IPS-NIHi7 (cell line): ENCODE measurements around the gene TSPAN18.

ENCODE experiments used
- DNase-seq: peaks from one replicate; pipeline ENCODE4 v3.0.0; 2012; ENCODE audit warnings: mixed read lengths; ENCODE audit errors: extremely low spot score

Gene TSPAN18

DNA sequence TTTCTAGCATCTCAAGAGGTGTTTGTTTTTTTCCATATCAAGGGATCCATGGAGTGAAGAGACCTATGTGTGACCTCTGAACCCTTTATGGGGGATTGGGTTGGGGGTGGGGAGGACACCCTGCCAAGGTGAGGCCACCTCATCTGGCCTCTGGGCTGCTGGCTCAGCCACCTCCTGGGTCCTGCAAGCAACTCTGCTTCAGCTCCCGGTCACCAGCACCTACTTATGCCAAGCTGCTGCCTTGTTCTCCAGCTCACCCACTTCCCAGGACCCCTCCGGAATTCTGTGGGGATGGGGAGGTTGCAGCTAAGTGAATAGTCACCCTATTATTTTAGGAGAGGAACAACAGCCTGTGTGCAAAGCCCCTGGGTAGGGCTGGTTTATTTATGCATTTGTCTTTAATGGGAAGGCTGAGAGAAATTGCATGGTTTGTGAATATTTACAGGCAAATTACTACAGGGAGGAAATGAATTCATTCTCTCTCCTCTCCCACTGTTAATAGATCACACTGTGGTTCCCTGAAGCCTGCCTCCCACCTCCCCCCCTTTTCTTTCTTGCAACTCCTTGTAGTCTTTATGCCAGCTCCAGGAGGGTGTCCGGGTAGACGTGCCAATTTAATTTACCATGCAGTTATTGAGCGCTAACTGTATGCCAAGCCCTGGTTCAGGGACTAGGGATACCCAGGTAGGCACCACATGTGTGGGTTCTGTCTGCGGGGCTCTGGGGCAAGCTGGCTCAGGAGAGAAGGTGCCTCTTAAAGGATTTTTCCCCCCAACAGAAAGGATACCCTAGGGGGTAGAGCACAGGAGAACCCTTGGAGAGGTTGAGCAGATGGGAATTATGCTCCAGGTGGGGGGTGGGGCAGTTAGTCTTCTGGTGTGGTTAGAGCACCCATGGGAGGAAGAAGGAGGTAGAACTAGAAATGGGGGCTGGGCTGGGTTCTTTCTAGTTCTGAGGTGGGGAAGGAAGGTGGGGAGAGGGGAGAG lies 50.7 kb downstream of the TSPAN18 start:
- no peak for DNase-seq

DNA sequence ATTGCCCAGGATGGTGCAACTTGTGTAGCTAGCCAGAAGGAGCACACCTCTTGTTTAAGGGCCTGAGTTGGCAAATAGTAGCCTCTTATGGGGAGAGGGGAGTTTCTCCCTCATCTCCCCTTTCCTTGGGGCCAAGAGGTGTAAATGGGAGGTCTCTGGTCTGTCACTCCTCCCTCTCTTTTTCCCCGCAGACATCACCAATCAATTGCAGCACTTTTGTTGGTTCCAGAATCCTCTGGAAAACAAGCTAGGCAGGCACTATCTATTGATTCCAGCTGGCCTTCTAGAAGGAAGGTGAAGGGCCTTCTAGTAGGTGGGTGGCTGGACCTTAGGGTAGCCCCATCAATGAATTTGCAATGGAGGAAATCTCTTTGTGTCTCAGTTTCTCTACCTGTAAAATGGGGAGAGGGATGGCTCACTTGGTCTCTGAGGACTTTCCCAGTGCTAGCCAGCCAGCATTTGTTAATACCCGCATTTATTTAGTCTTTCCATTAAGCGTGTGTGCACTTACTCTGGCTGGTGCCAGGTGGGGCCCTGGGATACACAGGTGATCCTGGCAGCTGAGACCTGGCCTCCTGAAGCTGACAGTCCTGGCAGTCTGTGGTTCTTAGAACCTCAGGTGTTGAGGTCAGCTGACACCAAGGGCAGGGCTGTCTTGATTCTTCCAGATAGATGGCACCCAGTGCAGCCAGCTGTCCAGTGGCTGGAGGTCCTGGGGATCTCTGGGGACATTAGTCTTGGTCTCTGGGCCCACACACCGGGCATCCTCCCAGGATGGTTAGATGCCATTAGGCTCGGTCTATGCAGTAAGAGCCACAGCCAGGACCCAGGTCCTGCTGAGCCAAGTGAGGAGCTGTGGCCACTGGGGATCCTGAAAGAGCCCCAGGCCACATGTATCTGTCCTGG lies 51.7 kb downstream of the TSPAN18 start:
- no peak for DNase-seq

DNA sequence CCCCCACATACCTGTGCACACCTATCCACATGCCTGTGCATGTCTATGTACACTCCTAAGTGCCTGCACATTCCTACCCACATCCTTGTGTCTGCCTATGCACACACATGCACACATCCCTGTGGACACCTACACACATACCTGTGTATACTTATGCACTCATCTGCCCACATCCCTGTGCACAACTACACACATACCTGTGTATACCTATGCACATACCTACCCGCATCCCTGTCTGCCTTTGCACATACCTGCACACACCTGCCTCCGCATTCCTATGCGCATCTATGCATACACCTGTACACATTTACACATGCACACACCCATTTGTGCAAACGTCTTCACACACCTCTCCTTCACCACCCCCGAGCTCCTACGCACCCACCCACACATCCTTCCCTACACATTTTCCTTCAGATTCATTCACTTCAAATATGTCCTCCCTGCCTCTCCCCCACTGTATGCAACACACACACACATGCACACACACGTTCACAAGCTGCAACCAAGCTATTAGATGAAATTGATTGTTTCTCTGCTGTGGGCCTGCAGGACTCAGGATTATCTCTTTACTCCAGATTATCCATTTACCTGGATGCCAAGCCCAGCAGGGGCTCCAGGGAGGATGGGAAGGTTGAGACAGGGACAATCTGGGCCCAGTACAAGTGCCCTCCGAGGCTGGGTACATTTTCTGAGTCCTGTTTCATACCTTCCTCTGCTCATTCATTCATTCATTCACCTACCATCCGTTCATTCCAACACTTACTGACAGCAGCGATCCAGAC lies 53.2 kb downstream of the TSPAN18 start:
- DNase-seq: no peak

DNA sequence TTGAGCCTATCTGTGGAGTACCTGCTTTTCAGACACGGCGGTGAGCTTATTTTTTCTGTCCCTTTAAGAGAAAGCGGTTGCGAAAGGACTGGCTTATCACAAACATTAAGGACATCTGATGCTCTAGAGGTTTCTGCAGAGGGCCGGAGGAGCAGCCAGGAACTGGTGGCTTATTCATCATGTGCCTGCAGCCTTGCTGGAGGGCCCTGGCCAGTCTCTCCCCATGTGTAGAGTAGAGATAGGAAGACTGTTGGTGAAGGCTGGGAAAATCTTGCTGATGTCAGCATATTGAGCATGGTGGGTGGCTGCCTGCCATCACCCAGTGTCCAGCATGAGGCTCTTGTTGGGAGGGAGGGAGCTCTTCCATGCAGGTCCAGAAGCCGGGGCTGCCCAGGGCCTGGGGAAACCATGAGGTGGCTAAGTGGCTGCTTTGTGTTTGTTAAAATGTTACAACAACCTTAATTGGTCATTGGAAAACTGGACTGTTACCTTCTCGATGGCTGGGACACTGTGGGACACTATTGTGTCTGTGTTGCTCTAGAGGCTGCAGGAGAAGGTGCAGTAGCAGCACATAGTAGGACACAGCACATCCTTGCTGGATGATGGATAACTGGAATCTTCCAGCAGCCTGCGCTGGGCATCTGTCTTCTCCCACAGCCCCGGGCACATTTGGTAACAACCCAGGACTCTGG lies 54.3 kb downstream of the TSPAN18 start:
- no peak for DNase-seq

DNA sequence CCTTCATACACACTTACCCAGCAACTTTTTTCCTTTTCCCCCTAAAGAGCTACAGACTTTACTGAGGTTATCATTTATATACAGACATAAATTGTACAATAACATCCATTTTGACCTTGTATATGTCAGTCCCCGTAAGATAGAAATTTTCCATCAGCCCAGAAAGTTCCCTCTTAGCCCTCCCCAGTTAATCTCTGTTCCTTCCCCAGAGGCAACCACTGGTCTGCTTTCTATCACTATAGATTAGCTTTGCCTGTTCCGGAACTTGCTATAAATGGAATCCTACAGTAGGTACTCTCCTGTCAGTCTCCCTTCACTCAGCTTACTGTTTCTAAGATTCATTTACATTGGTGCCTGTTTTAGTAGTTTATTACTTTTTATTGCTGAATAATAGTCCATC lies 54.9 kb downstream of the TSPAN18 start:
- DNase-seq: no peak

DNA sequence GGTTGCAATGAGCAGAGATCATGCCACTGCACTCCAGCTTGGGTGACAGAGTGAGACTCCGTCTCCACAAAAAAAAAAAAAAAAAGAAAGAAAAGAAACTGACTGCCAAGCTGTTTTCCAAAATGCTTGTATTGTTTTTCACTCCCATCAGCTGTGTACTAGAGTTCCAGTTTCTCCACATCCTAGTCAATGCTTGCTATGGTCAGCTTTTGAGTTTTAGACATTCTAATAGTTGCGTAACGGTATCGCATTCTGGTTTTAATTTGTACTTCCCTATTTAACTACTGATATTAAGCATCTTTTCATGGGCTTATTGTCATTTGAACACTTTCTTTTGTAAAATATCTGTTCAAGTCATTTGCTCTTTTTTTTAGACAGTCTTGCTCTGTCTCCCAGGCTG lies 55.7 kb downstream of the TSPAN18 start:
- no peak for DNase-seq

DNA sequence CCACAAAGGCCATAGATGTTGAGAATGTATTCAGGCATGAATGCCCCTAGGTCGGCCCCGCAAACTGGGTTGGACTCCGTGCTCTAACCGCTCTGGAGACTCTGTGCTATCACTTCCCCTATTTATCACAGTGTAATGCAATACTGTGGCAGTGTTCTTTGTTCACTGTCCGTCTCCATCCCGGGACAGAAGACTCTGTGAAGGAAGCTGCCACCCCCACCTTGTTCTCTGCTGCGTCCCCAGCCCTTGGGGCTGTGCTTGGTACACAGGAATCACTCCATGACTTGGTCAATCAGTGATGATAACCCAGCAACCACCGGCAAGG lies 57.6 kb downstream of the TSPAN18 start:
- no peak for DNase-seq

DNA sequence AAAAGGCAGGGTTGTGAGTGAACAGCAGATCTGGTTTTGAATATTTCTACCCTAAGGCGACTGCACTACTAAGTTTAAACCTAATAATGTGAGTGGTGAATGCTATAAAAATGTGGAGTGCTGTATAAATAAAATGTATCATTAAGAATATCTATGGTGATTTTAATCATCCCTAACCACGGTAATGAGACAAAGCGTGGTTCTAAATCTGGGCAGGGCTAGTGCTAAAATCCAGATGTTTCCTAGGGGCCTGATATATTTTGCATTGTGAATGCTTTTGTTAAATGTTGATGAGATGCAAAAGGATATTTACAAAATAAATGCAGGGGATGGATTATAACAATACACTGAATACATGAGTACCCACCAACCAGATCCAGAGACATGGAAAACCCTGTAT lies 58.1 kb downstream of the TSPAN18 start:
- DNase-seq: no peak

DNA sequence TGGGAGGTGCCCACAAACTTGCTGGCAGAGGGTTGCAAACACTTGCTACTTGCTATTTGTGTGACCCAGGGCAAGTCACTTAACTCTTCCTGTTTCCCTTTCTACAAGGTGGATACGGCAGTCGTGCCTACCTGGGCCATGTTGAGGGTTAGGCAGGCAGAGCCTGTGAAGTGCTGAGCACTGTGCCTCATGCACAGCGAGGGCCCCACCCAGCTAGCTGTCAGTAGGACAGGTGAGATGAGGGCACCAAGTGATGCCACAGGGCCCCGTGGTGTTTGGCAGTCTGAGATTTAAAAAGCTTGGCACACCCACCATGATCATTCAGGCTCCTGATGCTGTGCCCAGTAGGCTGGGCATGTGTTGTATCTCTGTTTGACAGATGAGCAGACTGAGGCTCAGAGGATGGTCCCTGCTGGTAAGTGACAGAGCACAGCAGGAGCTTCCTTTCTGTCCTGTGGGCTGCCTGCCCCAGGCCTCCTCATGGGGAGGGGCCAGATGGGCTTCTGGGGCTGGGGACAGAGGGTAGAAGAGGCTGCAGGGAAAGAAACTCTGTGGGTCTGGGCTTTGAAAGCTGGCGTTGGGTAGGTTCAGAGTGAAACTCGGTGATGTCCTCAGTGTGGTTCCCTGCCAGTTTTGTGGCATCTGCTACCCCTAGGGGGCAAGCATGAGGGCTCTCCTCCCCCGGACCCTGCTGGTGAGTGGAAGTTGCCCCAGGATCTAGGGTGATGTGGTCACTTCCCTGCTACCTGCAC lies 59.3 kb downstream of the TSPAN18 start:
- DNase-seq: peak; percentile 67

DNA sequence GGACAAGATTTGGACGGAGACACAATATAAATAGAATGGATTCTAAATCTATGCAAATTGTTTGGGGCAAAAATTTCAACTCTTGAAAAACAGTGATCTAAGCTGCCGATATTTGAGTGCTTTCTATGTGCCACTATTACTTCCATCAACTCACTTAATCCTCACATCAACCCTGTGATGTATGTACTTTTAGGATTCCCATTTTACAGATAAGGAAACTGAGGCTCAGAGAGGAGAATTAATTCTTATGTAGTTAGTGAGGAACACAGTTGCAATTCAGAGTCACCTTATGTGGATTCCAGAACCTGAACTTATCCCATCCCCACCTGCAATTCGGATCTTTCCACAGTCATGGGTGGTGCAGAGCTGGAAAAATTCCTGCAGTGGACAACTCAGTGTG lies 60.3 kb downstream of the TSPAN18 start:
- no peak for DNase-seq

DNA sequence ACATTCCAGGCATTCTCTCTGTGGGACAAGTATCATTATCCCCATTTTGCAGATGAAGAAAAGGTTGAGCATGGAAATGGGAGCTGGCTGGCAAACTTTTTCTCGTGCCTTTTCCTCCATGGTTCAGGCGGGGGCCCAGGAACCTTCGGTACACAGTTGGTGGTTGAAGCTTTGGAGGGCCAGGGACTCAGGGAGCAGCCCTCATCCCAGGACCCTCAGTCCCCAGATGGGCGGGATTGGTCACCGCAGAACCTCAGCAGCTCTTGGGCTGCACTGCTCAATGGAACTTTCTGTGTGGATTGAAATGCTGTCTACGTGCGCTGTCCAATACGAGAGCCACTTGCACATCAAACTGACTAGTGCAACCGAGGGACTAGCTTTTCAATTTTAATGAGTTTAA lies 61.2 kb downstream of the TSPAN18 start:
- no peak for DNase-seq

DNA sequence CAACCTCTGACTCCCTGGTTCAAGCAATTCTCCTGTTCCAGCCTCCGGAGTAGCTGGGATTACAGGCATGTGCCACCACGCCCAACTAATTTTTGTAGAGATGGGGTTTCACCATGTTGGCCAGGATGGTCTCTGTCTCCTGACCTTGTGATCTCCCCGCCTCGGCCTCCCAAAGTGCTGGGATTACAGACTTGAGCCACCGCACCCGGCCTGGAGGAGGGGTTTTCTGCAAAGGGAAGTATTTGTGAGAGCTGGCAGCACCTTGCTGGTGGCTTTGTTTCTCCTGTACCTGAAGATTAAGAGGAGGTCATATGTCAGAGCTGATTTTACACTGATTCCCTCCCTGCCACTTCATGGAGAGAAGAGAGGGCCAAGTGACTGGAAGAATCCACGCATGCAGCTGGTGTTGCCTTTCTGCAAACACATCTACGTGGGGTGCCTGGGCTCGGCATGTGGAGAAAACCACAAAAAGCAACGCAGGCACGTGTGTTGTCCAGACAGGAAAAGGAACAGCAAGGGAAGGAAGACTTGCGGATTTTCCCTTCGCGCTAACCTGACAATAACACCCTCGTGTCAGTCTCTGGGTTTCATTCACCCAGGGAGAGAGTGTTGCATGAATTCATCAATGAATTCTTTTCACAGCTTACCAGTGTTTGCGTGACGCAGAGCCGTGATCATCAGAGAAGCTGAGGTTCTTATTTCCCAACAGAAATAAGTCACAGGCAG lies 61.9 kb downstream of the TSPAN18 start:
- DNase-seq: no peak

DNA sequence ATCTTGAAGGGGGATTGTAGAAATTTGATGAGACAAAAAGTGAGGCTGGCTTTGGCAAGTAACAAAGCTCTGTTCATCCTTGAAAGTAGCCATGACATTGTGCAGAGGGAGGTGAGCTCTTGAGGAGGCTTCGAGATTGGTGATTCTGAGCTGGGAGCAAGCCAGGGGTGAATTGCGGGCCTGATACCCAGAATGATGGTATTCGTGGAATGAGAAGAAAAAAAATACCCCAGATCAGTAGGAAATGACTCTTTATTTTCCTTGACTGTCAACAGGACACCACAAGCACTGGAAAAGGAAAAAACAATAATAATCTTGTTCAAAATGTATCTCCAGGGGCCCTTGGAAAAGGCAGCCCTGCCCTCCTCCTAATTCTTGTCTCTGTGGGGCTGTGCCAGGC lies 62.7 kb downstream of the TSPAN18 start:
- DNase-seq: no peak

DNA sequence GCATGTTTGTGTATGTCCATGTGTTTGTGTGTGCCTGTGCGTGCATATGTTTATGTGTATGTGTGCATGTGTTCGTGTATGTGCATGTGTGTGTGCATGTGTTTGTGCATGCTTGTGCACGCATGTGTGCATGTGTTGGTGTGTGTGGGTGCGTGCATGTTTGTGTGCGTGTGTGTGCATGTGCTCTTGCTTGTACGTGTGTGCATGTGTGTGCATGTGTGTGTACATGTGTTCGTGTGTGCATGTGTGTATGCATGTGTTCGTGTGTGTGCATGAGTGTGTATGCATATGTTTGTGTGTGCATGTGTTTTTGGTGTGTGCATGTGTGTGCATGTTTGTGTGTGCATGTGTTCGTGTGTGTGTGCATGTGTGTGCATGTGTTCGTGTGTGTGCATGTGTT lies 63.4 kb downstream of the TSPAN18 start:
- DNase-seq: no peak

DNA sequence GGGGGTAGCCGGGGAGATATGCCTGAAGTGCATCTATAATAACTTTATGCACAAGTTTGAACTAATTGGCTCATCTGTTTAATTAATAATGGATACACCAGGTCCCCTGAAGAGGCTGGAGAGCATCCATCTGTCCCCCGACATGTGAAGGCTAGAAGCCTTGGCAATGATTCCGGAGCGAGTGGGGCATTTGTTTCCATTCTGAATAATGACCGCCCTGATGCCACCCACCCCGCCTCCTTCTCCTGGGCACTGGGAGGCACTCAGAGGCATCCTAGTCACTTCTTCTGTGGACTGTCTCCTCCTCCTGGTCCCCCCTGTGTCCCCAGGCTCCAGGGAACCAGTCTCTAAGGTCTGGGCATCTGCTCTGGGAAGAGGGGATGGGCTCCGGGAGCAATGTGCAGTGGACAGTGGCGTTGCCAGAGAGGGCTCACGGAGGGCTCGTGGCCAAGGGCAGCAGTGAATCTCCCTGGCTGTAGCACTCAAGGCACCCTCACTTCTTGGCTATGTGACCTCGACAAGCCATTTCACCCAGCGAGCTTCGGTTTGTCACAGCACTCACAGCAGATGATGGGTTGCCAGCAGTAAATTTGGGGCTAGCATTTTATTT lies 64.7 kb downstream of the TSPAN18 start:
- DNase-seq: no peak

DNA sequence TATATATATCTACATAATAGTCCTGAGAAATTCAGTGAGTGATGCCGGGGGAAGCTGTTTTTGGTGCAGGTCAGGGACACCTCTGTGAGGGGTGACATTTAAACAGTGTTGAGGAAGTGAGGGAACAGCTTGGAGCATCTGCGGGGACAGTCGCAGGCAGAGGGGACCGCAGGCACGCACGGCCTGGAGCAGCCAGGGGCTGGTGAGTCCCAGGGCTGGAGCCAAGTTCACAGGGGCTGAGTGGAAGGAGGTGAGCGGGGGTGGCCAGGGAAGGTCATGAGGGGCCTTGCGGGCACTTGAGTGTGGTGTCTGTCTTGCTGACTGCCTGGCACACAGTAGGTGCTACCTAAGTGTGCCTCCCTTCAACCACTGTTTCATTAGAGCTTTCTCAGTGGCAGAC lies 65.4 kb downstream of the TSPAN18 start:
- DNase-seq: no peak

DNA sequence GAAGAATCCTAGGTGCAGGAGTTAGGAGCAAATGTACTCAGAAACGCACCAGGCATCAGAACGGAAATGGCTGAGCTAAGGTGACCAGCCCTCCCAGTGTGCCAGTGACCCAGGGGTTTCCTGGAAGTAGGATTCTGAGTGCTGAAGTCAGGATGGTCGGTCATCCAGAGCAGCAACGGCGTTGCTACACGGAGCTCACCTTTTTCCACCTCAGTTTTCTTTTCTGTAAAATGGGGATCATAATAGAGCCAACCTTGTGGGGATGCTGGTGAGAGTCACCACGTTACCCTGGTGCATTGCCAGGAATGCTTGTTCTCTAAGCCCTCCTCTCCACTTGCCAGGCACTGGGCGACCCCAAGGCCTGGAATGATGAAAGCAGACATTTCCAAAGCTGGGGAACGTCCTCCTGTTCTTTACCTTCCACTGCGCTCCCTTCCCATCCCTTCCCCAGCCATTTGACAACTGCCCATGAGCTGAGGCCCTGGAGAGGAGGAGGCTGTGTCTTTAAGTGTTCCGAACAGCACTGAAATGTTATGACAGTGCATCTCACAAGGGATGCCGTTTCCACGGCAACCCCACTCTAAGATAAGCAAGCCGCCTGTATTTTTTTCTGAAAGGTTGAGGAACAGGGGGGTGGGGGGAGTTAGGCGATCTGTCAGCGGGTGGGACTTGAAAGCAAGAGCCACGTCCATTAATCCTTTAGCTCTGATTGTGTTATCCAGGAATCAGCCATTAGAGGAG lies 66.8 kb downstream of the TSPAN18 start:
- no peak for DNase-seq

DNA sequence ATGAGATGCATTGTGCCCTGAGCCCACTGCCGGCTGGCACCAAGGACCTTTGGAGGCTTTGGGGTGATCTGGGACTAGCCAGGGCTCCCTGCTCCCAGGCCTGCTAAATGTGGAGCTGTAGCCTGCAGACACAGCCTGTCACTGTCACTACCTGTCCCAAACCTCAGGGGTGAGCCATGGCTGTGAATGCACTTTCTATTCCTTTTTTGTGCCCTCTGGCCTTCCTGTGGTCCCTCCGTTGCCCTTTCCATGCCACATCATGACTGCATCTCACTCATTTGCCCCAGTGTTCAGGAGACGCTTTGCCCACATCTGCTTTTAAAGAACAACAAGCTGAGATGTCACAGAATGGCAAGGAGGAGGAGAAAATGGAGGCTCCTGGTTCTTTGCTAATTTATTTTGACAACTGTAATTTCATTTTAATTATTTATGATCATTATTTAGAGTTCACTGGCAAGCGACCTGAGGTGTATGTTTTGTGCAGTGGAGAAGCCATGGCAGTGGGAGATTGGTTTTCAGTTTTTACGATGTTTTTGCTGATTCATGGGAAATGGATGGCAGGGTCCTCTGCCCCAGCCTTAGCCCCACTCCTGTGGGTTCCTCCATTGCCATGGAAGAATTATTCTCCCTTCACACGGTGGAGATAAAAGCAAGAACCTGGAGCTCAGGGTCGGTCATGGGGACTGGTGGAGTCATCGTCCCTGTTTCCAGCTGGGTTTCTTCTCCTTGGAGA lies 69.2 kb downstream of the TSPAN18 start:
- no peak for DNase-seq
